GM08714 (cell line): ENCODE results near the gene MEMO1.
"Not testable (repeated sequence)": the region's sequence is repeated elsewhere in the genome, so short reads cannot be mapped to it uniquely, and the experiment has no call there.

Experiments used
- H3K4me3 ChIP-seq: fragments of 200-500 bp; sonication (Bioruptor generic); 2 replicates; pipeline ENCODE4 v1.5.1; 2014; ENCODE audit warnings: mild to moderate bottlenecking, low read length, inconsistent platforms
- ZNF274 ChIP-seq: IDR thresholded peaks from 2 replicates; pipeline ENCODE4 v1.6.1; 2012; ENCODE audit warnings: mild to moderate bottlenecking, low read depth, low read length

The MEMO1 gene

GRCh38 chr2:31956312-31956711 lies 54.5 kb downstream of the MEMO1 start:
- no peak for TF ChIP-seq ZNF274
- H3K4me3 ChIP-seq = no peak overlapping the region

- not testable (repeated sequence) for H3K4me3 ChIP-seq
These were observed 57.7 kb downstream of the MEMO1 start for GRCh38 chr2:31953095-31953494.

- H3K4me3 ChIP-seq = no peak overlapping the region
- no peak for TF ChIP-seq ZNF274
These were observed 59.8 kb downstream of the MEMO1 start for GRCh38 chr2:31950946-31951562.

- no peak for TF ChIP-seq ZNF274
These were observed 62.9 kb downstream of the MEMO1 start for GRCh38 chr2:31947871-31948270.

GRCh38 chr2:31946838-31947237 lies 64.0 kb downstream of the MEMO1 start:
- TF ChIP-seq ZNF274 = no peak

More at GRCh38 chr2:31947871-31948270, 62.9 kb downstream of the MEMO1 start:
- no peak overlapping the region for H3K4me3 ChIP-seq

GRCh38 chr2:31945572-31945935 lies 65.3 kb downstream of the MEMO1 start:
- H3K4me3 ChIP-seq = no peak overlapping the region
- no peak for TF ChIP-seq ZNF274

More at GRCh38 chr2:31946838-31947237, 64.0 kb downstream of the MEMO1 start:
- no peak overlapping the region for H3K4me3 ChIP-seq

GRCh38 chr2:31944828-31945571 lies 65.8 kb downstream of the MEMO1 start:
- no peak for TF ChIP-seq ZNF274
- no peak overlapping the region for H3K4me3 ChIP-seq

- H3K4me3 ChIP-seq = no peak overlapping the region
These were observed 67.1 kb downstream of the MEMO1 start for GRCh38 chr2:31943636-31944225.

GRCh38 chr2:31940920-31941319 lies 69.9 kb downstream of the MEMO1 start:
- H3K4me3 ChIP-seq = no peak overlapping the region
- TF ChIP-seq ZNF274 = no peak

More at GRCh38 chr2:31943636-31944225, 67.1 kb downstream of the MEMO1 start:
- TF ChIP-seq ZNF274 = no peak

- H3K4me3 ChIP-seq = no peak overlapping the region
- TF ChIP-seq ZNF274 = no peak
These were observed 73.1 kb downstream of the MEMO1 start for GRCh38 chr2:31937741-31938140.

GRCh38 chr2:31935370-31935769 lies 75.4 kb downstream of the MEMO1 start:
- TF ChIP-seq ZNF274 = no peak

GRCh38 chr2:31933066-31933465 lies 77.7 kb downstream of the MEMO1 start:
- H3K4me3 ChIP-seq = no peak overlapping the region
- TF ChIP-seq ZNF274 = no peak

More at GRCh38 chr2:31935370-31935769, 75.4 kb downstream of the MEMO1 start:
- no peak overlapping the region for H3K4me3 ChIP-seq

- no peak overlapping the region for H3K4me3 ChIP-seq
- no peak for TF ChIP-seq ZNF274
These were observed 78.2 kb downstream of the MEMO1 start for GRCh38 chr2:31932589-31932988.

- no peak overlapping the region for H3K4me3 ChIP-seq
- no peak for TF ChIP-seq ZNF274
These were observed 78.9 kb downstream of the MEMO1 start for GRCh38 chr2:31931916-31932315.

- no peak for TF ChIP-seq ZNF274
- no peak overlapping the region for H3K4me3 ChIP-seq
These were observed 85.3 kb downstream of the MEMO1 start for GRCh38 chr2:31925517-31925916.
